Measurements from ENCODE around the gene RNF150.

DNA sequence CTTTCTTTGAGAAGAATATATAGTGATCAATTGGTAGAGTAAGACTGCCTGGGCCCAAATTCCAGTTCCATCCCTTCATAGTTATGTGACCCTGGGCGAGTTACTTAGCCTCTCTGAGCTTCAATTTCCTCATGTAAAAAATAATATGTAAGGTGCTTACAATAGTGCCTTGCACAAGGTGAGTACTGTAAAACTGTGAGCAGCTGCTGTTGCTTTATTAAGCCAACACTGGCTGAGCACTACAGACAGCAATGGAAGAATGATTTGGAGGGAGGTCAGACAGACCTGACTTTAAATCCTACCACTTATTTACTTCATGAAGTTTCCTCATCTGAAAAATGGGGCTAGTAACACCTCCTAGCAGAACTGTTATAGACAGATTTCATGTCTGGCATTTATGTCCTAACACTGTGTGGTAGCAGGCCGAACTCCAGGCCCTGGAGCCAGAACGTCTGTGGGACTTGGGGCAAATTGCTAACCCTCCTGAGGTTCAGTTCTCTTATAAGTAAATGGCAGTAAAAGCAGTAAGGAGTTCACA is 53.8 kb downstream of the RNF150 start:
- TF ChIP-seq POLR2A (IDR thresholded peaks at IDR 0.05; ENCODE audit: low read depth) (no peak), POLR2AphosphoS5 (IDR thresholded peaks at IDR 0.05) (no peak)
